Measurements from ENCODE around the gene IL1R1.
A peak's percentile ranks its signal among the peaks of the same experiment; 100 is the strongest.

IL1R1 gene

DNA sequence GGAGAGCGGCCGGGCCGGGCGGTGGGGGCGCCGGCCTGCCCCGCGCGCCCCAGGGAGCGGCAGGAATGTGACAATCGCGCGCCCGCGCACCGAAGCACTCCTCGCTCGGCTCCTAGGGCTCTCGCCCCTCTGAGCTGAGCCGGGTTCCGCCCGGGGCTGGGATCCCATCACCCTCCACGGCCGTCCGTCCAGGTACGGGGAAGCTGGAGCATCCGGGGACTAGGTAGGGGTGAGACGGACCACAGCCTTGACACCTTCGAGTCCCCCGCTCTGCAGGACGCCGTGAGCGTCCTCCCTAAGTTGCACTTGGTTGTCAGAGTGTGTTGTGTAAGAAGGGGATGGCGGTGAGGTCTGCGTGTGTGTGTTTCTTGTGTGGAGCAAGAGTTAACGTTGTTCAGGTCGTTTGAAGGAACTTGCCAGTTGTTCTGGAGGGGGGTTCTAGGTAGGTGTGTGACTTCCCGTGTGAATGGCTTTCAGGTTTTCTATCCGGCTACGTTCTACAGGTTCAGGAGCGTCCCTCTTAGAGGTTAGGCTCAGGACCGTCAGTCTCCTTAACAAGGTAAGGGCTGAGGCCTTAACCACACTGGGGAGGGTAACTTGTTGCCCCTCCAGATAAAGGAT, 393 bp downstream of the IL1R1 start:
- TF ChIP-seq, protein P1, sequence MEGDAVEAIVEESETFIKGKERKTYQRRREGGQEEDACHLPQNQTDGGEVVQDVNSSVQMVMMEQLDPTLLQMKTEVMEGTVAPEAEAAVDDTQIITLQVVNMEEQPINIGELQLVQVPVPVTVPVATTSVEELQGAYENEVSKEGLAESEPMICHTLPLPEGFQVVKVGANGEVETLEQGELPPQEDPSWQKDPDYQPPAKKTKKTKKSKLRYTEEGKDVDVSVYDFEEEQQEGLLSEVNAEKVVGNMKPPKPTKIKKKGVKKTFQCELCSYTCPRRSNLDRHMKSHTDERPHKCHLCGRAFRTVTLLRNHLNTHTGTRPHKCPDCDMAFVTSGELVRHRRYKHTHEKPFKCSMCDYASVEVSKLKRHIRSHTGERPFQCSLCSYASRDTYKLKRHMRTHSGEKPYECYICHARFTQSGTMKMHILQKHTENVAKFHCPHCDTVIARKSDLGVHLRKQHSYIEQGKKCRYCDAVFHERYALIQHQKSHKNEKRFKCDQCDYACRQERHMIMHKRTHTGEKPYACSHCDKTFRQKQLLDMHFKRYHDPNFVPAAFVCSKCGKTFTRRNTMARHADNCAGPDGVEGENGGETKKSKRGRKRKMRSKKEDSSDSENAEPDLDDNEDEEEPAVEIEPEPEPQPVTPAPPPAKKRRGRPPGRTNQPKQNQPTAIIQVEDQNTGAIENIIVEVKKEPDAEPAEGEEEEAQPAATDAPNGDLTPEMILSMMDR (IDR thresholded peaks at IDR 0.05; ENCODE audit: poor library complexity, severe bottlenecking) = no peak
- H3K9me3 ChIP-seq (ENCODE audit: severe bottlenecking) = peaks cover 4% of the 10 kb centered on the region
- ATAC-seq (ENCODE audit: low read depth) (no peak; the same call in 2 of the 3 replicates), DNase-seq (ENCODE audit: low spot score) (no peak)
- no peaks in the 10 kb centered on the region for H3K4me1 ChIP-seq (ENCODE audit: insufficient read depth, poor library complexity, severe bottlenecking)
- no peaks in the 10 kb centered on the region for H3K27me3 ChIP-seq (ENCODE audit: insufficient read depth, poor library complexity, severe bottlenecking)
- peak overlapping the region; percentile 62 for H3K4me3 ChIP-seq (ENCODE audit: severe bottlenecking)
- H3K36me3 ChIP-seq (ENCODE audit: low read depth) = no peaks in the 10 kb centered on the region
- H3K27ac ChIP-seq (ENCODE audit: poor library complexity, severe bottlenecking) = peak overlapping the region; percentile 3

DNA sequence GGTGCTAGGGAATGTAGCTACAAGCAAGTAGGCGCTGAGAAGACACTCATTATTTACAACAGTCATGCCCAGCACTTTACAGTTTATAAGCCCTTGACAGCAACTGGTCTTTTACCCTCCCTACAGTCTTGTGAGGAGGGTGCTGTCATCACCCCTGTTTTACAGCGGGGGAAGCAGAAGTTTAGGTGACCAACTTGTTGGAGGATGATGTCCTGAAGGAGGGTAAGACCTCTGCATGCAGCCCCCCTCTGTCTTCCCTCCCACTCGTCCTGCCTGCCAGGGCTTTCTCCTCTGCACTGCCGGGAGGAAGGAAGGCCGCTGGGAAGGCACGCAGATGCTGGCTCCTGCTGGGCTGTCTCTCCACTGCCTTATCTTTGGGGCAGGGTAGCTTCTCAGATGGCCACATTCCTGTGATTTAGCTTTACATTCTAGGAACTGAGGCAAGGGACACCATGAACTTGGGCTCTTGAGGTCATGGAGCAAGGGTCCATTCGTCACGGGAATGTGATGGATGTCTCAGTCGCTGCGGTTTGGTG, 972 bp downstream of the IL1R1 start:
- no peak for DNase-seq (ENCODE audit: low spot score)
- no peaks in the 10 kb centered on the region for H3K4me1 ChIP-seq (ENCODE audit: insufficient read depth, poor library complexity, severe bottlenecking)
- no peak overlapping the region for H3K27ac ChIP-seq (ENCODE audit: poor library complexity, severe bottlenecking)
- H3K9me3 ChIP-seq (ENCODE audit: severe bottlenecking) = peaks cover 4% of the 10 kb centered on the region
- H3K27me3 ChIP-seq (ENCODE audit: insufficient read depth, poor library complexity, severe bottlenecking) = no peaks in the 10 kb centered on the region
- H3K36me3 ChIP-seq (ENCODE audit: low read depth) = no peaks in the 10 kb centered on the region
- TF ChIP-seq, protein P1 (IDR thresholded peaks at IDR 0.05; ENCODE audit: poor library complexity, severe bottlenecking) = no peak
- no peak overlapping the region for H3K4me3 ChIP-seq (ENCODE audit: severe bottlenecking)
- no peak for ATAC-seq (ENCODE audit: low read depth)

DNA sequence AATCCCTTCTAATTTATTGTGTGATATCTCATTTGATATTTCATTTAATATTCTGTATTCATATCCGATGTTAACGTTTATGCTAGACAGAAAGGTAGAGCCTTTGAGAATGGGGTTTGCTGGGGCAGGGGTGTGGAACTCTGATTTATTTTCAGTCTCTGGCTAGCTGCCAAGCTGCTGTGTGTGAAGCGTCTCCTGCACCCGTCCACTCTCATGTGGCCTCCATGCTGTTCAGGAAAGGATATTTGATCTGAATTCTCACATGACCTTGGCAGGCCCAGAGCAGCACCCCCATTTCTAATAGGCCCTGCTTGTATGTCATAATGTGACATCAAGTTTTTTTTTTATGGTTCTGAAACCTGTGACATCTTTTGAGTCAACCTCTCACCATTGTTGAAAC, 1.6 kb downstream of the IL1R1 start:
- Histone ChIP-seq H3K36me3 (ENCODE audit: low read depth) (no peaks in the 10 kb centered on the region), H3K4me3 (ENCODE audit: severe bottlenecking) (no peak overlapping the region), H3K9me3 (ENCODE audit: severe bottlenecking) (peaks cover 4% of the 10 kb centered on the region), H3K4me1 (ENCODE audit: insufficient read depth, poor library complexity, severe bottlenecking) (no peaks in the 10 kb centered on the region), H3K27me3 (ENCODE audit: insufficient read depth, poor library complexity, severe bottlenecking) (no peaks in the 10 kb centered on the region), H3K27ac (ENCODE audit: poor library complexity, severe bottlenecking) (no peak overlapping the region)
- no peak for ATAC-seq (ENCODE audit: low read depth)
- DNase-seq (ENCODE audit: low spot score) = no peak
- TF ChIP-seq, protein P1 (IDR thresholded peaks at IDR 0.05; ENCODE audit: poor library complexity, severe bottlenecking) = no peak

DNA sequence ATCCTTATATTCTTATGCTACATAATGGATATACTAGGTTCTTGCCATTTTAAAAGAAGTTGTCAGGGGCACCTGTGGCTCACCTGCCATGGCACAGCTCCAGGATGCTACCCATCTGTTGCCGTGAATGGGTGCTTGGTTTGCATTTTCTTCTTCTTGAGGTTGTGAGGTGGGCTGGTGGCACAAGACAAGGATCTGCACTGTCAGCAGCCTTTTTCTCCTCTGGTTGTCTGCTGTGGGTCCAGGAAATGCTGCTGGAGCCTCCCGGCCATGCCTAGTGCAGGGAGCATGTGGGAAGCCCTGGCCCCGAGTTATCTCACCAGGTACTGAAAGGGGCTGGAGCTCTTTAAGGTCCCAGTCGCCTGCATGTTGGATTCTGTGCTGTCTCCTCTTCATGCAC, 2.6 kb downstream of the IL1R1 start:
- Histone ChIP-seq H3K36me3 (ENCODE audit: low read depth) (no peaks in the 10 kb centered on the region), H3K27ac (ENCODE audit: poor library complexity, severe bottlenecking) (no peak overlapping the region), H3K27me3 (ENCODE audit: insufficient read depth, poor library complexity, severe bottlenecking) (no peaks in the 10 kb centered on the region), H3K4me3 (ENCODE audit: severe bottlenecking) (no peak overlapping the region), H3K9me3 (ENCODE audit: severe bottlenecking) (peaks cover 4% of the 10 kb centered on the region), H3K4me1 (ENCODE audit: insufficient read depth, poor library complexity, severe bottlenecking) (no peaks in the 10 kb centered on the region)
- DNase-seq (ENCODE audit: low spot score) (no peak), ATAC-seq (ENCODE audit: low read depth) (no peak)
- TF ChIP-seq, protein P1 (IDR thresholded peaks at IDR 0.05; ENCODE audit: poor library complexity, severe bottlenecking) = no peak

DNA sequence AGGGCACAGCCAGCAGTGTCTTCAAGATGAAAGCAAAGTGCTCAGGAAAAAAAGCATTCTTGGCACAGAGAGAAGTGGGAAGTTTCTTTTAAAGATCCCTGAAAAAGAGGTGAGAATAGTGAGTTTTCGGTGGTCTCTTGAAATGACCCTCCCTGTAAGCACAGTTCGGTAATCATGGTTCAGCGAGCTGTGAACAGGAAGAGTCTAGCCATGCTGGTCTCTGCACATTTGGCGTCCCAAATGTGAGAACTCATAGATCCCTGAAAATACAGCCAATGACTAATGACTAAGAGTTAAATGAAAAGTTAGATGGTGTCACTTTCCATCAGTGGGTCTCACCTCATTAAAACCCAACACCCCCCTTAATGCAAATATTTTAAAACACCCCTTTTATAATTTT, 3.4 kb downstream of the IL1R1 start:
- no peak for DNase-seq (ENCODE audit: low spot score)
- no peaks in the 10 kb centered on the region for H3K4me1 ChIP-seq (ENCODE audit: insufficient read depth, poor library complexity, severe bottlenecking)
- H3K27ac ChIP-seq (ENCODE audit: poor library complexity, severe bottlenecking) = no peak overlapping the region
- no peaks in the 10 kb centered on the region for H3K27me3 ChIP-seq (ENCODE audit: insufficient read depth, poor library complexity, severe bottlenecking)
- no peaks in the 10 kb centered on the region for H3K36me3 ChIP-seq (ENCODE audit: low read depth)
- H3K9me3 ChIP-seq (ENCODE audit: severe bottlenecking) = peaks cover 4% of the 10 kb centered on the region
- TF ChIP-seq, protein P1 (IDR thresholded peaks at IDR 0.05; ENCODE audit: poor library complexity, severe bottlenecking) = no peak
- no peak for ATAC-seq (ENCODE audit: low read depth)
- no peak overlapping the region for H3K4me3 ChIP-seq (ENCODE audit: severe bottlenecking)
